ENCODE results near the gene DCAKD. TPM values are rescaled to one million over a fixed set of nuclear protein-coding genes. Genes with fewer than 3 reads are reported as not detected.

DCAKD gene
- total and polyA plus RNA-seq, 2 donors (not counting 1 experiment from before 2014, with no cell fraction given), result 21.8 to 41.5 TPM

DNA sequence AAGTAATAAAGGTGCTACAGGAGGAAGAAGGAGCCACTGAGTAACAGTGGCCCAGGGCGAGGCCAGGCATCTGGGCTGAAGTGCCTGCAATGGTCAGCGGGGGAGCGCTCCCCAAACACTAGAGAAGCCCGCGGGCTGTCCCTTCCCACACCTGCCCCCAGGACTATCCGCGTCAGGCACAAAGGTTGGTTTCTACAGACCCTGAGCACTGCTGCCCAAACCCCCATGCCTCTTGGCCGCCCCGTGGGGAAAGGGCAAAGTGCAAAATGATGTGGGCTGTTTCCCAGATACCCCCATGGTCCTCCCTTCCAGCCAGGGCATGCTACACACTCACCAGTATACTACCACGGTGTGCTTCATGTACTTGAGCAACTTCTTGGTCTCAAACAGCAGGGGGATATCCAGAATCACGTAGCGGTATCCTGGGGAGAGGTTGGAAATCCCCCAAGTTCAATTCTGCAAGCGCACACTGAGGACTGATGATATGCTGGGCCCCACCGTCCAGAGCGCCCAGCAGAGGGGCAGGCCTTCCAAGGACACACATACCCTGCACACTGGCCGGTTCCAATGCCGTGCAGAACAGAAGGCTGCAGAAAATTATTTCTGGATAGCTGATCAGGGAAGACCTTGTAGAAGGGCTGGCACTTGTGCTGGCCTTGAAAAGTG lies 21.5 kb downstream of the DCAKD start:
- no peak overlapping the region for H3K4me2 ChIP-seq (ENCODE audit: extremely low read depth, insufficient read depth, low read length)
- H3K27ac ChIP-seq (ENCODE audit: insufficient read depth, low read length), result no peak overlapping the region
- no peak overlapping the region for H2AFZ ChIP-seq (ENCODE audit: low read length)
- no peaks in the 10 kb centered on the region for H3K4me1 ChIP-seq (ENCODE audit: control insufficient read depth, extremely low read depth, insufficient read depth, low read length)
- H3K27me3 ChIP-seq (ENCODE audit: control insufficient read depth, insufficient read depth, low read length), result no peaks in the 10 kb centered on the region
- DNase-seq (ENCODE audit: low read depth in 2 of 2), result no peak
- H4K20me1 ChIP-seq (ENCODE audit: control insufficient read depth, extremely low read depth, insufficient read depth, low read length), result no peaks in the 10 kb centered on the region
- H3K9me3 ChIP-seq (ENCODE audit: control insufficient read depth, insufficient read depth, low read depth, low read length), result no peaks in the 10 kb centered on the region
- H3K9ac ChIP-seq (ENCODE audit: insufficient read depth, low read length), result no peak overlapping the region
- TF ChIP-seq, protein P1, sequence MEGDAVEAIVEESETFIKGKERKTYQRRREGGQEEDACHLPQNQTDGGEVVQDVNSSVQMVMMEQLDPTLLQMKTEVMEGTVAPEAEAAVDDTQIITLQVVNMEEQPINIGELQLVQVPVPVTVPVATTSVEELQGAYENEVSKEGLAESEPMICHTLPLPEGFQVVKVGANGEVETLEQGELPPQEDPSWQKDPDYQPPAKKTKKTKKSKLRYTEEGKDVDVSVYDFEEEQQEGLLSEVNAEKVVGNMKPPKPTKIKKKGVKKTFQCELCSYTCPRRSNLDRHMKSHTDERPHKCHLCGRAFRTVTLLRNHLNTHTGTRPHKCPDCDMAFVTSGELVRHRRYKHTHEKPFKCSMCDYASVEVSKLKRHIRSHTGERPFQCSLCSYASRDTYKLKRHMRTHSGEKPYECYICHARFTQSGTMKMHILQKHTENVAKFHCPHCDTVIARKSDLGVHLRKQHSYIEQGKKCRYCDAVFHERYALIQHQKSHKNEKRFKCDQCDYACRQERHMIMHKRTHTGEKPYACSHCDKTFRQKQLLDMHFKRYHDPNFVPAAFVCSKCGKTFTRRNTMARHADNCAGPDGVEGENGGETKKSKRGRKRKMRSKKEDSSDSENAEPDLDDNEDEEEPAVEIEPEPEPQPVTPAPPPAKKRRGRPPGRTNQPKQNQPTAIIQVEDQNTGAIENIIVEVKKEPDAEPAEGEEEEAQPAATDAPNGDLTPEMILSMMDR (conservative IDR thresholded peaks at IDR 0.05 in 1 of 2, IDR thresholded peaks at IDR 0.05 in 1 of 2; ENCODE audit: low read depth in 1 of 2, low read length in 2 of 2), result no peak
- no peak for TF ChIP-seq EZH2 (IDR thresholded peaks at IDR 0.05; ENCODE audit: low read length, missing control alignments)
- no peaks in the 10 kb centered on the region for H3K79me2 ChIP-seq (ENCODE audit: control insufficient read depth, insufficient read depth, low read length)
- H3K4me3 ChIP-seq (replicated peaks in 1 of 4; ENCODE audit: control extremely low read depth in 1 of 4, insufficient read depth in 1 of 4, low read depth in 3 of 4, low read length in 4 of 4), result no peak overlapping the region
- H3K36me3 ChIP-seq (ENCODE audit: control insufficient read depth, insufficient read depth, low read length), result peaks cover 9% of the 10 kb centered on the region

- Histone ChIP-seq H3K27ac (ENCODE audit: insufficient read depth, low read length) (no peak overlapping the region), H3K4me1 (ENCODE audit: control insufficient read depth, extremely low read depth, insufficient read depth, low read length) (no peaks in the 10 kb centered on the region), H3K9ac (ENCODE audit: insufficient read depth, low read length) (no peak overlapping the region), H3K79me2 (ENCODE audit: control insufficient read depth, insufficient read depth, low read length) (no peaks in the 10 kb centered on the region), H3K27me3 (ENCODE audit: control insufficient read depth, insufficient read depth, low read length) (no peaks in the 10 kb centered on the region), H3K4me3 (replicated peaks in 1 of 4; ENCODE audit: control extremely low read depth in 1 of 4, insufficient read depth in 1 of 4, low read depth in 3 of 4, low read length in 4 of 4) (no peak overlapping the region), H3K36me3 (ENCODE audit: control insufficient read depth, insufficient read depth, low read length) (peaks cover 15% of the 10 kb centered on the region), H4K20me1 (ENCODE audit: control insufficient read depth, extremely low read depth, insufficient read depth, low read length) (no peaks in the 10 kb centered on the region), H2AFZ (ENCODE audit: low read length) (no peak overlapping the region), H3K4me2 (ENCODE audit: extremely low read depth, insufficient read depth, low read length) (no peak overlapping the region), H3K9me3 (ENCODE audit: control insufficient read depth, insufficient read depth, low read depth, low read length) (no peaks in the 10 kb centered on the region)
- no peak for DNase-seq (ENCODE audit: low read depth in 2 of 2)
- TF ChIP-seq, protein P1 (conservative IDR thresholded peaks at IDR 0.05 in 1 of 2, IDR thresholded peaks at IDR 0.05 in 1 of 2; ENCODE audit: low read depth in 1 of 2, low read length in 2 of 2), result no peak
- no peak for TF ChIP-seq EZH2 (IDR thresholded peaks at IDR 0.05; ENCODE audit: low read length, missing control alignments)
These were observed 22.3 kb downstream of the DCAKD start for GRCh38 chr17:45029096-45029495.

DNA sequence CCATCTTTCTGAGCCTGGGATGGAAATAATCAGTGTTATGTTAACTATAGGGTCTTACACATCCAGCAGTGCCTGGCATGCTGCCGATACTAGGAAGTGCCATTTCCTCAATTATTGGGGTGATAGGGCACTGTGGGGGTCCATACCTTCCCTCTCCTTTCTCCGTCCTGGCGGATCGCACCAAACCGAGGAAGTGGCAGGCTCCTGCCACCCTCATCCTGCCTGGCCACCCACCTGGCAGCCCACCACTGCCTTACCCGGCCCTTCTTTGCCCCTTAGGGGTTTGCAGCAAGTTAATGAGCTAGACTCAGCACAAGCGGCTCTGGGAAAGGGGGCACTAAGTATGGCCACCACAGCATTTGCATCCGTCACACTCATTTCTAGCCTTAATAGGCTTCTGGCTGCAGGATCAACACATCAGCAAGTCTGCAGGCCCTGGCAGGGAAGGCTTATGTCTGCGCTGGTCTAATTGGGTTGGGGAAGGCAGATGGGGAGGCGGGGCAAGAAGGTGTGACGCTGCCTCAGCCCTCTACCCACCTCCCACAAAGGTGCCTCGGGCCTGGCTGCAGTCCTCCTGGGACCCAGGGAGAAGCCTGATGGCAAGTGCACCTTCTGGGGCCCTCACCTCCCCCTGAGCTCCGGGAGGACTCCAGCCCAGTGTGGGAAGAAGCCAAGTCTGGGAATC lies 28.6 kb downstream of the DCAKD start:
- Histone ChIP-seq H3K36me3 (ENCODE audit: control insufficient read depth, insufficient read depth, low read length) (peaks cover 9% of the 10 kb centered on the region), H3K27me3 (ENCODE audit: control insufficient read depth, insufficient read depth, low read length) (no peaks in the 10 kb centered on the region), H3K9ac (ENCODE audit: insufficient read depth, low read length) (no peak overlapping the region), H3K4me3 (replicated peaks in 1 of 4; ENCODE audit: control extremely low read depth in 1 of 4, insufficient read depth in 1 of 4, low read depth in 3 of 4, low read length in 4 of 4) (no peak overlapping the region), H3K79me2 (ENCODE audit: control insufficient read depth, insufficient read depth, low read length) (no peaks in the 10 kb centered on the region), H3K27ac (ENCODE audit: insufficient read depth, low read length) (no peak overlapping the region), H3K4me2 (ENCODE audit: extremely low read depth, insufficient read depth, low read length) (no peak overlapping the region), H2AFZ (ENCODE audit: low read length) (no peak overlapping the region), H4K20me1 (ENCODE audit: control insufficient read depth, extremely low read depth, insufficient read depth, low read length) (no peaks in the 10 kb centered on the region), H3K9me3 (ENCODE audit: control insufficient read depth, insufficient read depth, low read depth, low read length) (no peaks in the 10 kb centered on the region), H3K4me1 (ENCODE audit: control insufficient read depth, extremely low read depth, insufficient read depth, low read length) (peaks cover 14% of the 10 kb centered on the region)
- no peak for DNase-seq (ENCODE audit: low read depth in 2 of 2)
- no peak for TF ChIP-seq EZH2 (IDR thresholded peaks at IDR 0.05; ENCODE audit: low read length, missing control alignments)
- TF ChIP-seq, protein P1 (conservative IDR thresholded peaks at IDR 0.05 in 1 of 2, IDR thresholded peaks at IDR 0.05 in 1 of 2; ENCODE audit: low read depth in 1 of 2, low read length in 2 of 2), result no peak

Data from fibroblast of lung (primary cell).